ENCODE results near the gene FHOD3. TPM values are rescaled to one million over a fixed set of nuclear protein-coding genes. Genes with fewer than 3 reads are reported as not detected.

FHOD3 gene
- total RNA-seq, 1 experiment from 2014 or later: 22.7 TPM

DNA sequence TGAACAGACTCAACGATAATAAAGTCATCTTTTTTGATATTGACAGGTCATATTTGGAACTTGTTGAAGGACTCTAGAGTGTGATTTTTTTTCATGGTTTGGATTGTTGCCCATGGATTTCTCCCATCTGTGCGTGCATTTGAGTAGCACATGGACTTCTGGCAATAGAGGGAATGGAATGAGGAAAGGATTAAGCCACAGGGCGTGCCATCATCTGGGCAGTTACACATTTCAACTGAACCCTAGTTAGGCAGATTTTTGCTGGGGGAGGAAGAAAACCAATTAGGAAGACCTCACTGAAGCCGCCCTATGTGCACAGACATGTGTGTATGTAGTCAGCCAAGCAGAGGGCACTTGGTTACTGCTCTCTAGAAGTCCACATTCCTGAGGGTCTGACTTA, 458.7 kb downstream of the FHOD3 start:
- in situ Hi-C loops (cut with HindIII; ENCODE audit: low pct_unique_long_range_greater_than_20kb, low sequenced_read_pairs) (no loop called here), intact Hi-C loops (cut with micrococcal nuclease; ENCODE audit: unreplicated experiment) (loop anchor here (2.0 kb wide), 1 partner anchor 67 kb away; no protein-coding TSS in a partner anchor)
- no peaks in the 10 kb centered on the region for H3K36me3 ChIP-seq (ENCODE audit: control insufficient read depth, insufficient read depth, low read length)
- ATAC-seq (no peak), DNase-seq (ENCODE audit: low read depth, low spot score) (no peak)
- POLR2A ChIA-PET: no interaction called here
- no peaks in the 10 kb centered on the region for H3K4me1 ChIP-seq (ENCODE audit: control insufficient read depth, insufficient read depth, low read length)
- CTCF ChIA-PET: no interaction called here
- BruUV-seq (replicated peaks): no TSS peak
- H3K27me3 ChIP-seq (ENCODE audit: control insufficient read depth, insufficient read depth, low read length): no peaks in the 10 kb centered on the region
- no peaks in the 10 kb centered on the region for H3K9me3 ChIP-seq (ENCODE audit: control insufficient read depth, insufficient read depth, low read depth, low read length)
- TF ChIP-seq TCF7L2 (IDR thresholded peaks at IDR 0.05; ENCODE audit: low read depth, low read length) (no peak), SIN3A (IDR thresholded peaks at IDR 0.05; ENCODE audit: borderline replicate concordance, insufficient read depth, low read depth, low read length) (no peak), POLR2AphosphoS5 (IDR thresholded peaks at IDR 0.05; ENCODE audit: low read depth, low read length) (no peak)
- TF ChIP-seq, protein P1, sequence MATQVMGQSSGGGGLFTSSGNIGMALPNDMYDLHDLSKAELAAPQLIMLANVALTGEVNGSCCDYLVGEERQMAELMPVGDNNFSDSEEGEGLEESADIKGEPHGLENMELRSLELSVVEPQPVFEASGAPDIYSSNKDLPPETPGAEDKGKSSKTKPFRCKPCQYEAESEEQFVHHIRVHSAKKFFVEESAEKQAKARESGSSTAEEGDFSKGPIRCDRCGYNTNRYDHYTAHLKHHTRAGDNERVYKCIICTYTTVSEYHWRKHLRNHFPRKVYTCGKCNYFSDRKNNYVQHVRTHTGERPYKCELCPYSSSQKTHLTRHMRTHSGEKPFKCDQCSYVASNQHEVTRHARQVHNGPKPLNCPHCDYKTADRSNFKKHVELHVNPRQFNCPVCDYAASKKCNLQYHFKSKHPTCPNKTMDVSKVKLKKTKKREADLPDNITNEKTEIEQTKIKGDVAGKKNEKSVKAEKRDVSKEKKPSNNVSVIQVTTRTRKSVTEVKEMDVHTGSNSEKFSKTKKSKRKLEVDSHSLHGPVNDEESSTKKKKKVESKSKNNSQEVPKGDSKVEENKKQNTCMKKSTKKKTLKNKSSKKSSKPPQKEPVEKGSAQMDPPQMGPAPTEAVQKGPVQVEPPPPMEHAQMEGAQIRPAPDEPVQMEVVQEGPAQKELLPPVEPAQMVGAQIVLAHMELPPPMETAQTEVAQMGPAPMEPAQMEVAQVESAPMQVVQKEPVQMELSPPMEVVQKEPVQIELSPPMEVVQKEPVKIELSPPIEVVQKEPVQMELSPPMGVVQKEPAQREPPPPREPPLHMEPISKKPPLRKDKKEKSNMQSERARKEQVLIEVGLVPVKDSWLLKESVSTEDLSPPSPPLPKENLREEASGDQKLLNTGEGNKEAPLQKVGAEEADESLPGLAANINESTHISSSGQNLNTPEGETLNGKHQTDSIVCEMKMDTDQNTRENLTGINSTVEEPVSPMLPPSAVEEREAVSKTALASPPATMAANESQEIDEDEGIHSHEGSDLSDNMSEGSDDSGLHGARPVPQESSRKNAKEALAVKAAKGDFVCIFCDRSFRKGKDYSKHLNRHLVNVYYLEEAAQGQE (IDR thresholded peaks at IDR 0.05; ENCODE audit: insufficient read depth in 1 of 2, low read depth in 2 of 2, low read length in 1 of 2): no peak
- TF ChIP-seq, protein P2, sequence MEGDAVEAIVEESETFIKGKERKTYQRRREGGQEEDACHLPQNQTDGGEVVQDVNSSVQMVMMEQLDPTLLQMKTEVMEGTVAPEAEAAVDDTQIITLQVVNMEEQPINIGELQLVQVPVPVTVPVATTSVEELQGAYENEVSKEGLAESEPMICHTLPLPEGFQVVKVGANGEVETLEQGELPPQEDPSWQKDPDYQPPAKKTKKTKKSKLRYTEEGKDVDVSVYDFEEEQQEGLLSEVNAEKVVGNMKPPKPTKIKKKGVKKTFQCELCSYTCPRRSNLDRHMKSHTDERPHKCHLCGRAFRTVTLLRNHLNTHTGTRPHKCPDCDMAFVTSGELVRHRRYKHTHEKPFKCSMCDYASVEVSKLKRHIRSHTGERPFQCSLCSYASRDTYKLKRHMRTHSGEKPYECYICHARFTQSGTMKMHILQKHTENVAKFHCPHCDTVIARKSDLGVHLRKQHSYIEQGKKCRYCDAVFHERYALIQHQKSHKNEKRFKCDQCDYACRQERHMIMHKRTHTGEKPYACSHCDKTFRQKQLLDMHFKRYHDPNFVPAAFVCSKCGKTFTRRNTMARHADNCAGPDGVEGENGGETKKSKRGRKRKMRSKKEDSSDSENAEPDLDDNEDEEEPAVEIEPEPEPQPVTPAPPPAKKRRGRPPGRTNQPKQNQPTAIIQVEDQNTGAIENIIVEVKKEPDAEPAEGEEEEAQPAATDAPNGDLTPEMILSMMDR (IDR thresholded peaks at IDR 0.05): no peak
- H3K4me3 ChIP-seq (ENCODE audit: low read depth in 2 of 2, low read length in 2 of 2): no peak overlapping the region
- H3K27ac ChIP-seq (ENCODE audit: low read length): no peak overlapping the region

DNA sequence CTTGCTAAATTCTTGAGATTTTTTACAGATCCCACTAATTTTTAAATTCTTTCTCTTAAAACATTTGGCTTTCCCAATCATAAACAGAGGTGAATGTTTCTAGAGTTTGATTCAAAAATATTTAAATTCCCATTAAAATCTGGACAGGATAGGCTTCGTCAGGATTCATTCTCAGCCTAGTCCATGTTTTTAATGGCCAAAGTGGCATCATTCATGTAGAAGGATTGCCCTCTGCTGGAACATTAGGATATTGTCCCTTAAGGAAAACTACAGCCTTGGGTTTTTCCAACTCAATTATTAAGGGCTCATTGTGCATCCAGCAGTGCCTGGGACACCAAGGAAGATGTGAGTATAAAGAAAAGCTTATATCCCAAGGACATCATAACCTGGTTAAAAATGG, 459.6 kb downstream of the FHOD3 start:
- H3K9me3 ChIP-seq (ENCODE audit: control insufficient read depth, insufficient read depth, low read depth, low read length): no peaks in the 10 kb centered on the region
- no peaks in the 10 kb centered on the region for H3K4me1 ChIP-seq (ENCODE audit: control insufficient read depth, insufficient read depth, low read length)
- TF ChIP-seq POLR2AphosphoS5 (IDR thresholded peaks at IDR 0.05; ENCODE audit: low read depth, low read length): no peak
- no peak for TF ChIP-seq SIN3A (IDR thresholded peaks at IDR 0.05; ENCODE audit: borderline replicate concordance, insufficient read depth, low read depth, low read length)
- TF ChIP-seq TCF7L2 (IDR thresholded peaks at IDR 0.05; ENCODE audit: low read depth, low read length): no peak
- TF ChIP-seq, protein P2 (IDR thresholded peaks at IDR 0.05): peak; percentile 63; the same call in 1 of the 2 replicates
- ChIA-PET POLR2A (no interaction called here), CTCF (interaction anchor here (0.5 to 0.6 kb wide), 2 partner anchors 38 to 185 kb away, joined by 3 to 6 read pairs; no protein-coding TSS in a partner anchor)
- H3K4me3 ChIP-seq (ENCODE audit: low read depth in 2 of 2, low read length in 2 of 2): no peak overlapping the region
- no peaks in the 10 kb centered on the region for H3K36me3 ChIP-seq (ENCODE audit: control insufficient read depth, insufficient read depth, low read length)
- no TSS peak for BruUV-seq (replicated peaks)
- ATAC-seq (peak; percentile 87), DNase-seq (ENCODE audit: low read depth, low spot score) (peak; percentile 27)
- no peaks in the 10 kb centered on the region for H3K27me3 ChIP-seq (ENCODE audit: control insufficient read depth, insufficient read depth, low read length)
- in situ Hi-C loops (cut with HindIII; ENCODE audit: low pct_unique_long_range_greater_than_20kb, low sequenced_read_pairs): no loop called here
- no peak overlapping the region for H3K27ac ChIP-seq (ENCODE audit: low read length)
- intact Hi-C loops (cut with micrococcal nuclease; ENCODE audit: unreplicated experiment): loop anchor here (2.0 kb wide), 1 partner anchor 68 kb away; no protein-coding TSS in a partner anchor

Measured in Panc1 (cell line).